D341Med (cell line): Measurements from ENCODE around the gene JARID2.
"Not testable (repeated sequence)": the region's sequence is repeated elsewhere in the genome, so short reads cannot be mapped to it uniquely, and the experiment has no call there.

Source experiments
- DNase-seq: peaks from one replicate; pipeline ENCODE4 v3.0.0; 2012; ENCODE audit warnings: low spot score

The JARID2 gene

DNA sequence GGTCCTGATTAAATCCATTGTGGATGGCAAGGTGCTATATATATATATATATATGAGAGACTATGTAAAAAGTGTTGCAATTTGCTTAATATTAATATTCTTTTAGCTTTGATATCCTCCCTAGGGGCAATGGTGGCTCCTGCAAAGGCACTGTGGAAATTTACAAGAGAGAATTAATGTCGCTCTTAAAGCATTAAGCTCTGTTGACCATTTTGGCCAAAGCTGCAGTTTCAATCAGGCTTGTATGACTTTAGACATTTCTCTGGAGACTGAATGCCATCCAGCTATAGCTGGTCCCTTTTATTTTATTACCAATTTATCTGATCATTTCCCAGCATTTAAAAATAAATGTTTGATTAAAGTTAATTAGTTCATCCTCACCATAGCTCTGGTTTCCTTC lies 155.3 kb downstream of the JARID2 start:
- DNase-seq, result no peak

DNA sequence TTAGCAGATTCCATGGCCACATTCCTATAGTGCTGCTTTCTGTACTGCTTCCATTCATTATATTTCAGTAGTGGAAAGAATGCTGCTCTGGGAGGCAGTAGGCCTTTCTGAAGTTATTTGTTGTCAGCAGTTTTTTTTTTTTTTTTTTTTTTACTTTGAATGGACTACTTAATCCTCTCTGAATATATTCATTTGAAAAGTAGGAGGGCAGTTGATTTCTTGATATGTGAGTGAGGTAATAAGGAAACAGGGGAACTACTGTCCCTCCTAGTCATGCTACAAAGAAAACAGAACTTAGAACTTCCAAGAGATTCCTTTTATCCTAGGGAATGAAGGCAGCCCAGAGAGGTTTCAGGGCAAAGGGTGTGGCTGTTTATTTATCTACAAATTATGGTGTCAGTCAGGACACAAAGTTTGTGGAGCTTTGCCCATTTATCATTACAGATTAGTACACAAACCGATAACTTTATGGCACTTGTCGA lies 155.9 kb downstream of the JARID2 start:
- DNase-seq, result no peak

DNA sequence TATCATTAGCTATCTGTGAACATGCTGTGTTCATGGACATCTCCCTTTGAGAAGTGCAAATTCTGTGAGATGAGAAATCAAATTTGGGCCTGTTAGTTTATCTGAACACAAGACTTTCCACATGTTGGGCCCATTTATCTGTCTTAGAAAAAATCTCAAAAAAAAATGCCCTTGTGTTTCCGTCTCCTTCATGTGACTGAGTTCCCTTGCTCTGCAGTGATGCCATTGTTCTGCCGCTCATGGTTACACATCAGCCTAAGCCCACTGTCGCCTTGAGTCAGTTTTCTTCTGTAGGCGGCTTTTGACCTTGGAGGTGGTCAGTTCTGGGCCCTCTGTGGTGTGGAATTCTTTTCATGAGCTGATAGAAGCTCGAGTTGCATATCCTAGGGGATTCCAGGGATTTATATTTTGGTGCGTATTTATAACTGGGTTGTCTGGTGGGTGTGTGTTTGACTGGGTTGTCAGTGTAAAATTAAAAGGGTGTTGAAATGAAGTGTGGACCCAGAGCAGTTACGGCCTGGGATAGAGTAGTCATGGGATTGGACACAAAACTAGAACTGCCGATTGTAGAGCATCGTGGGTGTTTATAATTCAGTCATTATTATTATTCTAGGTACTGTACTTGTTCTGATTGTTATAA lies 156.7 kb downstream of the JARID2 start:
- no peak for DNase-seq

DNA sequence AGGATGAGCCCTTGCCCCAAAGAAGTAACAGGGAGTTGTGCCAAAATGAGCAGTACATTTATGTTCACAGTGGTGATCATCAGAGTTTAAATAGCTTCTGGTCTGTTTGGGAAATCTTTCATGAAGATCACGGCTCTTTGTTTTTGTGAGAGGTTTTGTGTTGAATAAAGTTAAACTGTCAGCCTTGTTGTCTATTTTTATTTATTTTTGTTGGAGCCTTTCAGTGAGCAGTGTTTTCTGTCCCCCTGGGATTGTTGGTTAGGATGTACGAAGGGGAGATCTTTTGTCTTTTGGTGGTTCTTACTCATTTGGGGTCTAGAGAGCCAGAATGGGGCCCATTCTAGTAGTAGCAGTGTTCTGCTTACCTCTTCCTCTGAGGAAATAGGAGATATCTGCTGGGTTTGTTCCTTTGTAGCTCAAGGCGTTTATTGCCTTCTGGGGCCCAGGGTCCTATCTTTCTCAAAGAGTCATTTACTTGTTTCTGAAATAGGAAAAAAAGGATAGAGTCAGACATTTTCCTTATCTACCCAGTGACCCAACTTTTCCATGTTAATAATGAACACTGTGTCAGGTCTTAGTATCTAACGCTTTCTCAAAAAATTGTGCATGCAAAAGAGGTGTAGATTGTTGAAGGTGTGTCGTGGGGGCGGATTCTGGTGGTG lies 157.4 kb downstream of the JARID2 start:
- no peak for DNase-seq

DNA sequence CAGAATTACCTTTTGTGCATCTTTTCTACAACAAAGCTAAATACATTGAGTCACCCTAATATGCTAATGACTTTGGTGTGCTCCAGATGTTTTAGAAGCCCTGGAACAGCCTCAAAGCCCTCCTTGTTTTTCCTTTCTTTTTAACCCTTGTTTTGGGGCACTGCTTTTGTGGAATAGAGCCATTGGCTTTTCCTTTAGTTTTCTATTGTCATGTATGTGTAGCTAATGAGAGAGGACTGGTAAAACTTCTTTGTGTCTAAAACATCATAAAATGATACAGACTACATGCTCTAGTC lies 158.8 kb downstream of the JARID2 start:
- no peak for DNase-seq

DNA sequence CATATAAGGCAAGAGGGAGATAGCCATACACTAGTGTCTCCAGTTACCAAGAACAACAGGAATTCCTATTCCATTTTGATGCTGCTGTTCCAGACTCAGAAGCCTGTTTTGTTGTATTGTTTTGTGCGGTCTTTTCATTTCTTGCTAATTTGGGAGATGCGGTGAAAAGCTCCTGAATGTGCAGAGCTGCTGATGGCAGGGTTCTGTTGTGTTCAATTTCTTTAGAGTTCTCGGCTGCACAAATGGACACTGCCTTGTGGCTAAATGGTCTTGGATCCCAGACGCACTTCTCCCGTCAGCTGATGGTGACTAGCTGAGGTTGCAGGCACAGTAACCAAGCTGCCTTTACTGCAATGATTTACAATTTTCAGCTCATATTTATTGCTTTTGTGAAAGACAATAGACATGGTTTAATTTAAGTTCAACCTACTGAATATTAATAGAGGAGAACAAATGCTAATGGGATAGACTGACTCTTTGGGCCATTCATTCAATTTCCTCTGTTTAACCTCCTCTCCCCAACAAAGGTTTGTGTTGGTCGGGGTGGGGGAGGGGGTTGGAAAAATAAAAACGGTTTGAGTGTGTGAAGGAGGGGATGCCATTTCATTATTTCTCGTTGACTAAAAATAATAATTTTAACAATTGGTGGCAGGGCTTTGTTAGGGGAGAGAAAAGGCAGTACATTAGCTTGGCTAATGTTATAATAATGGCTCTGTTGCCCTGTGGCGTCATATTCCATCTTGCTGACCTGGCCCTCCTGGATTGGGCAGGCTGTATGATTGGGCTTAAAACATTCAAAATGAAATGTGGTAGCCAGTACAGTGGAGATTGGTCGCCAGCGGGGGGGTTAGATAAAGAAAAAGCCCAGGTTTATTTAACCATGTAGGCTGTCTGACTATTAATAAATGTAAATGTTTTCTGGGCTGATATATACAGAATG lies 159.5 kb downstream of the JARID2 start:
- DNase-seq, result no peak

DNA sequence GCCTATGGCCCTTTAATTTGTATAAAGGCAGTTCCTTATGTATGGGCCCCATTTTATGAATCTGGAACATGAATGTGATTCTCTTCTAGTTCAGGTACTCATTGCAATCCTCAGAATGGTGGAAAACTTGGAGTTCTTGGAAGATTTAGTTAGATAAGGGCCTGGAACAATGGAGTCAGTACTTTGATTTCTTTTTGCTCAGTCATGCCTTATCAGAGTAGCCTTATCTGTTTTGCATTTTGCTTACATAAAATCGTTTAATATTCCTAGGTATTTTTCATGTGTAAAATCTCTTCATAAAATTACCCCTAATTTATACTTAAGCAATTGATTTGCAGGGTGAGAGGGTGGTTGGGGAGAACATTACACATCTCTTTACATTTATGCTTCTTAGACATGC lies 160.6 kb downstream of the JARID2 start:
- no peak for DNase-seq

DNA sequence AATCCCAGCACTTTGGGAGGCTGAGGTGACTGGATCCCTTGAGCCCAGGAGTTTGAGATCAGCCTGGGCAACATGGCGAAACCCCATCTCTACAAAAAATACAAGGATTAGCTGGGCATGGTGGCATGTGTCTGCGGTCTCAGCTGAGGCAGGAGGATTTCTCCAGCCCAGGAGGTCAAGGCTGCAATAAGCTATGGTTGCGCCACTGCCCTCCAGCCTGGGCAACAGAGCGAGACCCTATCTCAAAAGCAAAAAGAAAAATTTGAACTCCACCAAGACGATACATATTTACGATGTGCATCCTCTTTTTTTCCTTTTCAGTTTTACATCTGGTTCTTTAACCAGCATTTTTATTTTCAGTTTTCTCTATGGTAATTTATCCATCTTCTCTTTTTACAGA lies 162.1 kb downstream of the JARID2 start:
- DNase-seq, result no peak

DNA sequence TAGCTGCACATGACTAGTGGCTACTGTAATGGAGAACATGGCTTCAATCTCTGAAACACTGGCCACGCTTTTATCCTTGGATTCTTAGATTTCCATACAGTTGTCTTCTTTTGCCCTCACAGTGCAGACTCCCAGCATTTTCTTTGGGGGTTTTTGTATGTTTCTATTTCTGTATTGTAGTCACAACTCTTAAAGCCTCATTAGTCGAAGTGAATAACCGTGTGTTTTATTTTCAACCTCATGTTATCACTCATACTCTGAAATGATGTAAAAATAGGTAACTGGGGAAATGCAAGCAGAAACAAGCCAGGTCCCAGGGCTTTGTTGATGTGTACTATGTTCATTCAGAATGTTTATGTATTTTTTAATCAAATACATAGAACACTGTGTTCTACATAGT lies 162.9 kb downstream of the JARID2 start:
- no peak for DNase-seq

DNA sequence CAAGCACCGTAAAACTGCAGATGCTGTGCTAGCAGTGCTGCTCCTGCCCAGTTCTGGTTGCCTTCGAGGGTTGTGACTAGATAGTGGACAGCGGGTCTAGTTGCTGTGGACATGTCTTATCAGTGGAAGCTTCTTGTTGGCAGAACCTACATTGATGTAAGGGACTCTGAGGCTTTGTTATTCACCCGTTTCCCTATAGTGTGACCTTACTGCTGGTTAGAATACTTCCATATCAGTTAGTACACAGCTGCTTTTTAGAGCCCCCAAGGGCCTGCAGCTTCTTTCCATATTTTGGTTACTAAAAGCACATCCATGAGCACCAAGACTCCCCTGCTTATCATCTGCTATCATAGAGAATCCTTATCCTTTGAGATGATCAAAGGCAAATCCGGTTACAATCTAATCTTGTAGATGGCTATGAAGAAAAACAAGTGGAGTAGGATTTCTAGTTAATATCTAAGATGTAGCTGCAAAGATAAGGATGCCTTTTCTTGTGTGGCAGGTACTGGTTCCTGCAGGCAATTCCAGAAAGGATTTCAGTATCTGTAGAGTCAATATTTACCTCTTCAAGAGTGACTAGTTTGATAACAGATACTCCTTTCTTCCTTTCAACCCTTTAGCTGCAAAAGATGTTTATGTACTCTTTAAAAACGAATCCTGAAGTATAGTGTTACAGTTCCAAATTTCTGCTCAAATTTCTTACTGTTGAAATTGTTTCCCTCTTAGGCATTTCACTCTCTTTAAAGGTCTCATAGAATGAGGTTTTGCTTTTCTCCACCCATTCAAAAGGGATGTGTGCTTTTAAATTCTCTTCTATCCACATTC lies 163.6 kb downstream of the JARID2 start:
- DNase-seq, result no peak

DNA sequence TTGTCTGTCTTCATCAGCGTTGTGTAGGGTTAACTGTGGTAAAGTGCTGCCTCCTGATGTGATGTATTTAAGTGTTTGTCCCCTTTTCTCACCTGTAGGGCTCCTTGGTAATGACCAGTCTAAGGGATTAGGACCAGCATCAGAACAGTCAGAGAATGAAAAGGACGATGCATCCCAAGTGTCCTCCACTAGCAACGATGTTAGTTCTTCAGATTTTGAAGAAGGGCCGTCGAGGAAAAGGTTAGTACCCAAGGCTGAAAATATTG lies 164.2 kb downstream of the JARID2 start:
- no peak for DNase-seq

DNA sequence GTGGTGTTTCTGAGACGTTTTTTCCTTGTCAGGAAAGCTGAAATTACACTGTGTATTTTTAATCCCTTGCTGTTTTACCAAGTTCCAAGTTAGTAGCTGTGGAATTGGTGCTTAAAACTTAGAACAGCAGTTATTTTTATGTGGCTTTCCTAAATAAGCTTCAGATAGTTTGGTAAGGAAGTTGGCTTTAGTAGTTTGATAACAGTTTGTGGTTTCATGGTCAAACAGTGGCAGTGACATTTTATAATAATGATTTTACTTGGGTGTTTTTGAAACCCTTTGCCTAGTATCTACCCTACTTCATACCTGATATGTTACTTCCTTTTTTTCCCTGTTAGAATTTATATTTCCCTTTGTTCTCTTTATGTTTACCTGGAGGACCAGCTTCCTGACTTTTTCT lies 164.9 kb downstream of the JARID2 start:
- DNase-seq, result no peak

DNA sequence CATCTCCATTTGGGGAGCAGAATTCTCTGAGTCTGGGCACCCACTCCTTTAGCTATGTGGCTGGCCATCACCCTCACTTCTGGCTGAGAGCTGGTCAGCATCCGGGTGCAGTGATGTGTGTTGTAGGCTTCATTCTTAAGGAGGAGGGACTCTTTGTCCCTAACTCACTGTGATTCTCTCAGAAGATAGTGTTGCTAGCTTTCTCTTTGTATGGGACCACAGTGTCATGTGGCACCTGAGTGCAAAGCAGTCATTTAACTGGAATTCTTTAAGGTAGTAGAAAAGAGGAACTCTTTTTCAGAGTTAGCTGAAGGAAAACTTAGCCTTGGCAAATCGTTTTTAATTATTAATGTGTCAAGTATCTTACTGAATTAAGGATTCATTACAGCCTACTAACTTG lies 165.9 kb downstream of the JARID2 start:
- no peak for DNase-seq

DNA sequence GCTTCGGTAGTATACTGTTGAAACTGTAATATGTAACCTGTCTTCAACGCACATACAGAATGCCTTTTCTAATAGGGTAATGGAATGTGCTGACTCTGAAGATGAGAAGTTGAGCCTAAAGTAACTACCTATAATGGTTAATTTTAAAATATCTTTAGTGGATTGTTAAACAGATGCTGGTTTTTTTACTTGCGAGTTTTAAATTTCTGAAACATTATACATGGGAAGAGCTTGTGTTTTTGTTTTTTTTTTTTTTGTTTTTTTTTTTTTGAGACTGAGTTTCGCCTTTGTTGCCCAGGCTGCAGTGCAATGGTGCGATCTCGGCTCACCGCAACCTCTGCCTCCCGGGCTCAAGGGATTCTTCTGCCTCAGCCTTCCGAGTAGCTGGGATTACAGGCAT lies 166.9 kb downstream of the JARID2 start:
- DNase-seq, result no peak

DNA sequence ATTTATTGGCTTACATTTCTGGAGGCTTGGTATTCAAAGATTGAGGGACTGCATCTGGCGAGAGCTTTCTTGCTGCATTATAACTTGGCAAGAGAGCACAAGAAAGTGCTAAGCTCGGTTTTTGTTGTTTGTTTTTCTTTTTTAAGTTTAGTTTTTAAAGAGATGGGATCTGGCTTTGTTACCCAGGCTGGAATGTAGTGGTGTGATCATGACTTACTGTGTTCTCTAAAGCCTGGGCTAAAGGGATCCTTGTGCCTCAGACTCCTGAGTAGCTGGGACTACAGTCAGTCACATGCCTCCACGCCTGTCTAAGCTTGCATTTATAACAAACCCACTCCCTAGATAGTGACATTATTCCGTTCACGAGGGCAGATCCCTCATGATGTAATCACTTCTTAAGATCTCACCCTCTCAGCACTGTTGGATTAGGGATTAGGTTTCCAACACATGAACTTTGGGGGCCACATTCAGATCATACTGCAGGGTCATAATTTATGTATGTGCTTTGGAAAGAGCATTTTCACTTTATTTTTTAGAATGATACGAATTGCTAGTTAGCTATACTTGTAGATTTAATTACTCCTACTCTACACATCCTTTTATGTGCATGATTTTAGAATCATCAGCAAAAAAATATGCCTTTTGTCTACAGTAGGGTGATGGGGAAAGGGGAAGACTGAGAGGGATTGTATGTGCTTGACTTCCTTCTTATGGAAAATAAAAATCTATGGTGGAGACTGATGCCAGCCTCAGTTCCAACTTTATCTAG lies 167.8 kb downstream of the JARID2 start:
- DNase-seq, result no peak

DNA sequence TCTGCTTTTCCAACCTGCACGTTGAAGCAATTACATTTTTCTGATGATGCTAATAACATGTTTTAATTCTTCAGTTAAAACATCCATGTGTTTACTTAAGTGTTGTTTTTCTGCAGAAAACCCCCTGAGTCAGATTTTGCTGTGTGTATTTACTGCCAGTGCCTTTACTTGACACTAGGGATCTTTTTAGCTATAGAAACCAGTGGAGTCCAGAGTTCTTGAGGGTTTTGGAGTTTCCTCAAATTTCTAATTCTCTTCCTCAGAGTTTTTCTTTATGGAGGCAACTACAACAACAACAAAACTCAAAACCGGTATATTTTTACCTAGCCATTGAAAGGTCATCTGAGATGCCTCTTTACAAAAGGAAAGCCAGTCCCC lies 168.4 kb downstream of the JARID2 start:
- no peak for DNase-seq

DNA sequence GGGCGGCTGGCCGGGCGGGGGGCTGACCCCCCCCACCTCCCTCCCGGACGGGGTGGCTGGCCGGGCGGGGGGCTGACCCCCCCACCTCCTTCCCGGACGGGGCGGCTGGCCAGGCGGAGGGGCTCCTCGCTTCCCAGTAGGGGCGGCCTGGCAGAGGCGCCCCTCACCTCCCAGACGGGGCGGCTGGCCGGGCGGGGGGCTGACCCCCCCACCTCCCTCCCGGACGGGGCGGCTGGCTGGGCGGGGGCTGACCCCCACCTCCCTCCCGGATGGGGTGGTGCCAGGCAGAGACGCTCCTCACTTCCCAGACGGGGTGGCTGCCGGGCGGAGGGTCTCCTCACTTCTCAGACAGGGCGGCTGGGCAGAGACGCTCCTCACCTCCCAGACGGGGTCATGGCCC lies 169.8 kb downstream of the JARID2 start:
- not testable (repeated sequence) for DNase-seq

DNA sequence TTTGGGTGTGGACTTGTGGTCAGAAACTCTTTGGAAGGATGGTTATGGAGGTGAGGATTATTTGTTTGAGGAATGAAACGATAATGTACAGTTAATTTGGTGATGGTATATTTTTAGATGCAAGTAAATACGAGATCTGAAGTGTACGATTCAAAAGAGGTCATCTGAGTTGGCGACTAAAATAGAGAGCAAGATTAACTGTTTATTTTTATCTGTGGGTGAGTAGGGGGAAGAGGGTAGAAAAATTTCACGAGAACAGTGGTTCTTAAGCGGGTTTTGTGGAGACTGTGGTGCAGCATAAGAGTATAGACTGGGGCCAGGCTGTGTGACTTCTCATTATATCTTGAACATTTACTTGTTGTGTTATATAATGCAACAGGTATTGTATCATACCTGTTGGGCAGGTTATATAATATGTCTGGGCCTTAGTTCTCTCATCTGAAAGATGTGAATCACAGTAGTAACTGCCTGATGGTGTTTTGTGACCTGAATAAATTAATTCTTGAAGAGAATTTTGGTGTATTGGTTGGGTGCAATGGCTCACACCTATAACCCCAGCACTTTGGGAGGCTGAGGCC lies 171.2 kb downstream of the JARID2 start:
- DNase-seq, result no peak

DNA sequence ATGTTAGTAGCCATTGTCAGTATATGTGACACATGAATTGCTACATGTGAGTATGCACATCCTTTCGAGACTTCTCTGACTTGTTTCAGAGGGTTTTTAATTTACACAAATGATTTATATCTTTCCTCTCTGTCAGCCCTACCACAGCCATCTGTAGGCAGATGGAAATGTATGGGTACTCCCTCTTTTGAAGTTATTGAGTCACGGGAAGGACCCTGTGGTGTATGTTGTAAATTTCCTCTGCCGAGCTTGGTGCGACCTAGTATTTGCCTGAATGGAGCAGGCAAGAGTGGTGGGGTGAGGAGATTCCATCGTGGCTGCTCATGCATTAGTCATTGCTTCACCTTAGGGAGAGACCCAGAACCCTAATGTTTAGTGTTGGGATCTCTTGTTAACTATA lies 171.9 kb downstream of the JARID2 start:
- DNase-seq, result no peak

DNA sequence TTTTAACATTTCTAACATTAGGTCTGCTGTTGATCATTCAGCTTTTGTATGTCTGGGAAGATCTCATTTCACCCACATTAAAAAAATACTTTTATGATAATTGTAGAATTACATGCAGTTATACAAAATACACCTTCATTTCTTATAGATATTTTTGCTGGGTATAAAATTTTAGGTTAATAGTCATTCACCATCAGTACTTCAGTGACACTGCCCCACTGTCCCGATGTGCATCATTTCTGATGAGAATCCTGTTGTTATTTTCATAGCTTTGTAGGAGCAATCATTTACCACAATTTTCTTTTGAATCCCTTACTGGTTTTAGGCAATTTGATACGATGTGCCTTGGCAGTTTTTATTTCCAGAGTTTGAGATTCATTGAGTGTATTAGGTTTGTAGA lies 173.6 kb downstream of the JARID2 start:
- no peak for DNase-seq

DNA sequence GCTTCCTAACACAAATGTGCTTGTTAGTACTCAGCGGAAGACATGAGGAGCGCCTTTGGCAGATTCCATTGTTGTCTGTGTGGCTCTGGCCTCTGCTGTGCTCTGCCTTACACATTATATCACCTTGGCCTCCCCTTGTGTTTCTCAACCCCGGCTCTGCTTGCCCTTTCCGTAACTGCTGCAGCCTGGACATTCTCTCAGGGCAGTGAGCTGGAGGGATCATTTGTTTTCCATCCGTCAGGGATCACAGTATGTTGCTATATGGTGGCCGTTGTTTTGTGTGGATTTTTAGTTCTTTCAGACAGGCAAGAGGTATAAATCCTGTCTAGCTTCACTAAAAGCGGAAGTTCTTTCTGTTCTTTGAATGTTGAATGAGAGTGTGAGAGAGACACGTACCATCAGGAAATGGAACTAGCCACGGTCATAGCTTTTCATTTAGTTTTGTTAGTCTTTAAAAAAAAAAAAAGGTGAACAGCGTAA lies 175.1 kb downstream of the JARID2 start:
- DNase-seq, result no peak
